ENCODE data around the gene CLEC2A.

Gene CLEC2A

DNA sequence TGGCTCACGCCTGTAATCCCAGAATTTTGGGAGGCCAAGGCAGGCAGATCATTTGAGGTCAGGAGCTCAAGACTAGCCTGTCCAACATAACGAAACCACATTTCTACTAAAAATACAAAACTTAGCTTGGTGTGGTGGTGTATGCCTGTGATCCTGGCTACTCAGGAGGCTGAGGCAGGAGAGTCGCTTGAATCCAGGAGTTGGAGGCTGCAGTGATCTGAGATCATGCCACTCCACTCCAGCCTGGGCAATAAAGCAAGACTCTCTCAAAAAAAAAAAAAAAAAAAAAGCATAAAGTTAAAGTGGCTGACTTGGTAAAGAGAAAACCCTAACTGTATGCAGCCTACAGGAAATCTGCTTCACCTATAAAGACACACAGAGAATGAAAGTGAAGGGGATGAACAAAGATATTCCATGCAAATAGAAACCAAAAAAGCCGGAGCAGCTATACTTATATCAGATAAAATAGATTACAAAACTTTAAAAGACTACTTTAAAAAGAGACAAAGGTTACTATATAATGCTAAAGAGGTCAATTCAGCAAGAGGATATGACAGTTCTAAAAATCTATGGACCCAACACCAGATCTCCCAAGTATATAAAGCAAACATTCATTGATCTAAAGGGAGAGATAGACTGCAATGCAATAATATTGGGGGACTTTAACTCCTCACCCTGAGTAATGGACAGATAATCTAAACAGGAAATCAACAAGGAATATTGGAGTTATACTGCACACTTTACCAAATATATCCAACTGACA lies 67.1 kb downstream of the CLEC2A start:
- no peak for DNase-seq (ENCODE audit: low spot score)
- H3K4me1 Mint-ChIP-seq (ENCODE audit: low read depth) = peaks cover 43% of the 10 kb centered on the region
- peak overlapping the region; percentile 86 for H3K27ac Mint-ChIP-seq
- peaks cover 30% of the 10 kb centered on the region for H3K36me3 Mint-ChIP-seq (ENCODE audit: low read depth)
- peak overlapping the region; percentile 83 for H3K4me3 Mint-ChIP-seq
- H3K9me3 Mint-ChIP-seq = peaks cover 19% of the 10 kb centered on the region
- no peaks in the 10 kb centered on the region for H3K27me3 Mint-ChIP-seq (ENCODE audit: low read depth)
